Measurements from ENCODE around the gene NDUFA8. TPM values are rescaled to one million over a fixed set of nuclear protein-coding genes. Genes with fewer than 3 reads are reported as not detected.

Gene NDUFA8
- total RNA-seq, 1 experiment from 2014 or later, result 38.8 TPM

DNA sequence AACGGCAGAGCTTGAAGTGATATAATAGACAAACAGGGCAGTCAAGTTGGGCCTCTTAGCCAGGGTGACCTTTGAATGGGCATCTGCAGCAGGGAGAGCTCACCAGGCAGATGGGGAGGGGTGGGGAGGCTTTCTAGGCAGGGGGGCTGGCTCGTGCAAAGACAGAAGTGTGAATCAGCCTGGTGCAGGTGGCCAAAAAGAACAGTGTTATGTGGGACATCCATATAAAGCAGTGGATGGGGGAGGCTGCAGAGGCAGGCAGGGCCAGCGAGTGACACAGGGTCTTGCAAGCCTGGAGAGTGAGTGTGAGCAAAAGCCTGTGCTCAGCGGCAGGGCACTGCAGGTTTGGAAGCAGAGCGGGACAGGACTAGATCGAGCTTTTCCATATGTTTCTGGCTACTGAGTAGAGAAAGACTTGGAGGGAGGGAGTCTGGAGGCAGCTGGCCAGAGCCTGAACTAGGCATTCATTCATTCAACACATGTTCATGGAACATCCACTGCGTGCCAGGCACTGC, 52.2 kb downstream of the NDUFA8 start:
- TF ChIP-seq, protein P1, sequence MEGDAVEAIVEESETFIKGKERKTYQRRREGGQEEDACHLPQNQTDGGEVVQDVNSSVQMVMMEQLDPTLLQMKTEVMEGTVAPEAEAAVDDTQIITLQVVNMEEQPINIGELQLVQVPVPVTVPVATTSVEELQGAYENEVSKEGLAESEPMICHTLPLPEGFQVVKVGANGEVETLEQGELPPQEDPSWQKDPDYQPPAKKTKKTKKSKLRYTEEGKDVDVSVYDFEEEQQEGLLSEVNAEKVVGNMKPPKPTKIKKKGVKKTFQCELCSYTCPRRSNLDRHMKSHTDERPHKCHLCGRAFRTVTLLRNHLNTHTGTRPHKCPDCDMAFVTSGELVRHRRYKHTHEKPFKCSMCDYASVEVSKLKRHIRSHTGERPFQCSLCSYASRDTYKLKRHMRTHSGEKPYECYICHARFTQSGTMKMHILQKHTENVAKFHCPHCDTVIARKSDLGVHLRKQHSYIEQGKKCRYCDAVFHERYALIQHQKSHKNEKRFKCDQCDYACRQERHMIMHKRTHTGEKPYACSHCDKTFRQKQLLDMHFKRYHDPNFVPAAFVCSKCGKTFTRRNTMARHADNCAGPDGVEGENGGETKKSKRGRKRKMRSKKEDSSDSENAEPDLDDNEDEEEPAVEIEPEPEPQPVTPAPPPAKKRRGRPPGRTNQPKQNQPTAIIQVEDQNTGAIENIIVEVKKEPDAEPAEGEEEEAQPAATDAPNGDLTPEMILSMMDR (IDR thresholded peaks at IDR 0.05; ENCODE audit: unreplicated experiment), result no peak
- Mint-ChIP-seq H3K4me3 (ENCODE audit: low read depth, unreplicated experiment) (no peak overlapping the region), H3K27me3 (ENCODE audit: unreplicated experiment) (peaks cover 31% of the 10 kb centered on the region), H3K36me3 (ENCODE audit: insufficient read depth, unreplicated experiment) (no peaks in the 10 kb centered on the region), H3K27ac (ENCODE audit: unreplicated experiment) (no peak overlapping the region), H3K4me1 (ENCODE audit: low read depth, unreplicated experiment) (no peaks in the 10 kb centered on the region), H3K9me3 (ENCODE audit: low read depth, unreplicated experiment) (peaks cover 5% of the 10 kb centered on the region)
- no TSS peak for BruUV-seq (replicated peaks)
- no peak for DNase-seq
- intact Hi-C loops (cut with micrococcal nuclease; ENCODE audit: unreplicated experiment), result no loop called here
- CTCF ChIA-PET, result interaction anchor here (0.6 kb wide), 1 partner anchor 211 kb away, joined by 3 read pairs; no protein-coding TSS in a partner anchor

DNA sequence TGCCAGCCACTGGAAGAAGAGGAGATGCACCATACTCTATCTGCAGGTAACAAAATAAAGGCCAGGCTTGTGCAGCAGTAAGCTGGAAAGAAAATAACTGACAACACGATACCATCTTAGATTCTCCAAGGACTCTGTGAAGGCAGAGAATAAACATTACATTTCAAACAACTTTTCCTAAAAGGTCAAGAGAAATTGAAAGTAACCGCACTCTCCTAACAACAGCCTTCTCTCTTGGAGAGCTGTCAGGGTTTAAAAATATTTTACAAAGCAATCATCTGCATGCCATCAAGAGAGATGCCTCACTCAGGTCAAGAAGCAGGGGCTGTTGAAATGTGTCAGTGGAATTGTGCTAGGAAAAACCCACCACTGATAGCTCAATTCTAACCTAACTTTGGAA, 53.0 kb downstream of the NDUFA8 start:
- TF ChIP-seq, protein P1 (IDR thresholded peaks at IDR 0.05; ENCODE audit: unreplicated experiment), result no peak
- peaks cover 25% of the 10 kb centered on the region for H3K27me3 Mint-ChIP-seq (ENCODE audit: unreplicated experiment)
- no peak overlapping the region for H3K4me3 Mint-ChIP-seq (ENCODE audit: low read depth, unreplicated experiment)
- CTCF ChIA-PET, result interaction anchor here (0.6 kb wide), 1 partner anchor 212 kb away, joined by 3 read pairs; no protein-coding TSS in a partner anchor
- no peak for DNase-seq
- no peak overlapping the region for H3K27ac Mint-ChIP-seq (ENCODE audit: unreplicated experiment)
- BruUV-seq (replicated peaks), result no TSS peak
- no peaks in the 10 kb centered on the region for H3K4me1 Mint-ChIP-seq (ENCODE audit: low read depth, unreplicated experiment)
- intact Hi-C loops (cut with micrococcal nuclease; ENCODE audit: unreplicated experiment), result no loop called here
- H3K9me3 Mint-ChIP-seq (ENCODE audit: low read depth, unreplicated experiment), result peaks cover 5% of the 10 kb centered on the region
- no peaks in the 10 kb centered on the region for H3K36me3 Mint-ChIP-seq (ENCODE audit: insufficient read depth, unreplicated experiment)

DNA sequence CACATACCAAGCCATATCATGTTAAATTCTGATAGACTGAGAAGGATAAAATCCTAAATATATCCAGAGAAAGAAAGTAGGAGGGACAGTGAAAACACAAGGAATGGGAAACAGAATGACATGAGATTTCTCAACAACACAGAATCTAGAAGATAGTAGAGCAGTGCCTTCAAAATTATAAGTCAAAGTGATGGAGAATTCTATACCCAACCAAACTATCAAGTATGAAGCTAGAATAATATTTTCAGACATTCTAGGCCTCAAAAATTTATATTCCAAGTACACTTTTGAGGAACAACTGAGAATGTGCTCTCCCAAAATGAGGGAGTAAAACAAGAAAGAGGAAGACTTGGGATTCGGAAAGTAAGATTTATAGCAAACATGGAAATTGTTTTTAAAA, 55.6 kb downstream of the NDUFA8 start:
- CTCF ChIA-PET, result no interaction called here
- Mint-ChIP-seq H3K36me3 (ENCODE audit: insufficient read depth, unreplicated experiment) (no peaks in the 10 kb centered on the region), H3K27me3 (ENCODE audit: unreplicated experiment) (peaks cover 15% of the 10 kb centered on the region), H3K9me3 (ENCODE audit: low read depth, unreplicated experiment) (peaks cover 5% of the 10 kb centered on the region), H3K27ac (ENCODE audit: unreplicated experiment) (no peak overlapping the region), H3K4me1 (ENCODE audit: low read depth, unreplicated experiment) (no peaks in the 10 kb centered on the region), H3K4me3 (ENCODE audit: low read depth, unreplicated experiment) (no peak overlapping the region)
- BruUV-seq (replicated peaks), result no TSS peak
- TF ChIP-seq, protein P1 (IDR thresholded peaks at IDR 0.05; ENCODE audit: unreplicated experiment), result no peak
- intact Hi-C loops (cut with micrococcal nuclease; ENCODE audit: unreplicated experiment), result no loop called here
- no peak for DNase-seq

DNA sequence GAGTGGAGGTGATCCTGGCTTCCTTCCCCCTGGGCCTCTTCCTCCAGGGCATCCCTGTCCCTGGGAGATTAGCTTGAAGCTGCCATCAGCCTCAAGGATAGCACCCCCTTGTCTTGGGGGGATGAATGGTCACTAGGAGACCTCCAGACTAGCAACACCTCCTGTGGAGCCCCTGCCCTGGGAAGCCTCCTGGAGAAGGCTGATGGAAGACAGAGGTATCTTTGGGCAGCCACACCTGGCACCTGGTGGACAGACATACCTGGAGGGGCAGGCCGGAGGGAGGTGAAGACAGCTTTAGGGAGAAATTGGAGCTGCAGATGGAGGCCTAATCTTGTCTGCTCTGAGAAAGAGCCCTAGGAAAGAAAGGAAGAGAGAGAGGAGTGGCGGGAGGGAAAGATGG, 57.4 kb downstream of the NDUFA8 start:
- no TSS peak for BruUV-seq (replicated peaks)
- TF ChIP-seq, protein P1 (IDR thresholded peaks at IDR 0.05; ENCODE audit: unreplicated experiment), result no peak
- no peaks in the 10 kb centered on the region for H3K4me1 Mint-ChIP-seq (ENCODE audit: low read depth, unreplicated experiment)
- CTCF ChIA-PET, result no interaction called here
- H3K9me3 Mint-ChIP-seq (ENCODE audit: low read depth, unreplicated experiment), result peaks cover 5% of the 10 kb centered on the region
- H3K36me3 Mint-ChIP-seq (ENCODE audit: insufficient read depth, unreplicated experiment), result no peaks in the 10 kb centered on the region
- no peak overlapping the region for H3K4me3 Mint-ChIP-seq (ENCODE audit: low read depth, unreplicated experiment)
- intact Hi-C loops (cut with micrococcal nuclease; ENCODE audit: unreplicated experiment), result no loop called here
- H3K27me3 Mint-ChIP-seq (ENCODE audit: unreplicated experiment), result peaks cover 8% of the 10 kb centered on the region
- DNase-seq, result no peak
- no peak overlapping the region for H3K27ac Mint-ChIP-seq (ENCODE audit: unreplicated experiment)

Measured in Calu3 (cell line).